ENCODE measurements around the gene MORN4.

MORN4 gene

GRCh38 chr10:97572214-97572989, 60.9 kb downstream of the MORN4 start, which contains the start of gene ANKRD2:
Gene ANKRD2 (plus strand): TSS chr10:97572779. CDS start chr10:97572789, 10 bp downstream.
- DNase-seq = peak; percentile 1

- no peak for DNase-seq
These were observed 61.7 kb downstream of the MORN4 start for GRCh38 chr10:97571622-97572021.

- no peak for DNase-seq
These were observed 62.4 kb downstream of the MORN4 start for GRCh38 chr10:97570789-97571471.

- DNase-seq = no peak
These were observed 63.0 kb downstream of the MORN4 start for GRCh38 chr10:97570146-97570788.

- no peak for DNase-seq
These were observed 65.4 kb downstream of the MORN4 start for GRCh38 chr10:97567891-97568290.

- no peak for DNase-seq
These were observed 66.8 kb downstream of the MORN4 start for GRCh38 chr10:97566336-97566996.

- no peak for DNase-seq
These were observed 68.5 kb downstream of the MORN4 start for GRCh38 chr10:97564776-97565175.
